CD4-positive, alpha-beta T cell treated with Interleukin-6 at 100 ng/mL for 8 hours (primary cell): Measurements from ENCODE around the gene TLE1.
"Not testable (repeated sequence)": the region's sequence is repeated elsewhere in the genome, so short reads cannot be mapped to it uniquely, and the experiment has no call there.

Experiments
- DNase-seq: peaks from one replicate; pipeline ENCODE4 v3.0.0-alpha.2; 2020; ENCODE audit warnings: mixed read lengths, low spot score

TLE1 gene

GRCh38 chr9:81652058-81652687 lies 37.2 kb downstream of the TLE1 start:
- no peak for DNase-seq

GRCh38 chr9:81650586-81651515 lies 38.5 kb downstream of the TLE1 start:
- no peak for DNase-seq

- no peak for DNase-seq
Observed at GRCh38 chr9:81649475-81650240, 39.7 kb downstream of the TLE1 start.

GRCh38 chr9:81648891-81649290 lies 40.5 kb downstream of the TLE1 start:
- no peak for DNase-seq

GRCh38 chr9:81646337-81646736 lies 43.0 kb downstream of the TLE1 start:
- DNase-seq = no peak

GRCh38 chr9:81644513-81644912 lies 44.8 kb downstream of the TLE1 start:
- not testable (repeated sequence) for DNase-seq

- DNase-seq = no peak
Observed at GRCh38 chr9:81637276-81637675, 52.1 kb downstream of the TLE1 start.

- DNase-seq = no peak
Observed at GRCh38 chr9:81636255-81636599, 53.1 kb downstream of the TLE1 start.

- DNase-seq = no peak
Observed at GRCh38 chr9:81635521-81636254, 53.7 kb downstream of the TLE1 start.

- no peak for DNase-seq
Observed at GRCh38 chr9:81634915-81635516, 54.3 kb downstream of the TLE1 start.

GRCh38 chr9:81633952-81634854 lies 55.1 kb downstream of the TLE1 start:
- DNase-seq = no peak

- DNase-seq = no peak
Observed at GRCh38 chr9:81632599-81632998, 56.7 kb downstream of the TLE1 start.

GRCh38 chr9:81631218-81631745 lies 58.1 kb downstream of the TLE1 start:
- no peak for DNase-seq

GRCh38 chr9:81629440-81629839 lies 59.9 kb downstream of the TLE1 start:
- DNase-seq = no peak

- DNase-seq = no peak
Observed at GRCh38 chr9:81628897-81629296, 60.5 kb downstream of the TLE1 start.

GRCh38 chr9:81627481-81627880 lies 61.9 kb downstream of the TLE1 start:
- no peak for DNase-seq

GRCh38 chr9:81626511-81626910 lies 62.8 kb downstream of the TLE1 start:
- no peak for DNase-seq

- DNase-seq = no peak
Observed at GRCh38 chr9:81625969-81626368, 63.4 kb downstream of the TLE1 start.

GRCh38 chr9:81623778-81624177 lies 65.6 kb downstream of the TLE1 start:
- no peak for DNase-seq
